Left renal pelvis (tissue), 4 donors: ENCODE measurements around the gene POLR3E. TPM values are rescaled to one million over a fixed set of nuclear protein-coding genes. Genes with fewer than 3 reads are reported as not detected.
"Not testable (repeated sequence)": the region's sequence is repeated elsewhere in the genome, so short reads cannot be mapped to it uniquely, and the experiment has no call there.

Source experiments
- DNase-seq, 4 donors: peaks; one replicate each; pipeline ENCODE4 v3.0.0-alpha.2; 2013; ENCODE audit warnings: low read depth in 4 of 4, low spot score in 3 of 4
- polyA plus RNA-seq, 4 donors: library from polyadenylated mRNA; unstranded; fragments of 120-200 nt; gene quantifications; one replicate each; pipeline ENCODE4 v1.2.1, GENCODE V29; 2013; ENCODE audit not compliant: insufficient read length in 4 of 4

POLR3E gene
- polyA plus RNA-seq, 4 donors = 43.8 to 65.3 (median 52.9) TPM

DNA sequence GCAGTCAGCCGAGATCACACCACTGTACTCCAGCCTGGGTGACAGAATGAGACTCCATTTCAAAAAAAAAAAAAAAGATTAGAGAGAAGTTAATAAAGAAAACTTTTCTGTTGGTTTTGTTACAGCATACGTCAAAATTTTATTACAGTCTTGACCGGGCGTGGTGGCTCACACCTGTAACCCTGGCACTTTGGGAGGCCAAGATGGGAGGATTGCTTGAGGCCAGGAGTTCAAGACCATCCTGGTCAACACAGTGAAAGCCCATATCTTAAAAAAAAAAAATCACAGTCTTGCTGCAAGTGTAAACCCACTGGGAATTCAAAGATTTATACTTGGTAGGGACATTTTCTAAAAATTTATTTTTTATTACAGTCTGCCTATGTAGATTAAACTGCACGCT is 6.2 kb upstream of the POLR3E start:
- DNase-seq = no peak

DNA sequence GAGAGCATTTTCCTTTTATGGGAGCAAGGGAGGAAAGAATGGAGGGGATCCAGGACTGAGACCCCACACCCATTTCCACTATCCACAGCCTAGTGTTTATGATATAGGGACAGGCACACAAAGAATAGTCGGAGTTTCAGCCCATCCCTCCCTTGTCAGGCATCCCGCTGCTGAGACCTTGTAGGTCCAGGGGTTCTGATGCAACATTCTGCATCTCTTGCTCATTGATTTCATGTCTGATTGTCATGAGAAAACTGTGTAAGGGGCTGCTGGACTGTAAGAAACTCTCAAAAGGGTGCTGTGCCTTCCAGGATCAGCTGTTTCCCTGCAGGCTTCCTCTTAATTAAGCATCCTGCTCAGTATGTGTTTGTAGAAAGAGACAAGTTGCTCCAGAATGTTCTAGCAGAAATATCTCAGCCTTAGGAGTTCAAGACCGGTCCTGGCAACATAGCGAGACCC is 5.3 kb upstream of the POLR3E start:
- DNase-seq = no peak

DNA sequence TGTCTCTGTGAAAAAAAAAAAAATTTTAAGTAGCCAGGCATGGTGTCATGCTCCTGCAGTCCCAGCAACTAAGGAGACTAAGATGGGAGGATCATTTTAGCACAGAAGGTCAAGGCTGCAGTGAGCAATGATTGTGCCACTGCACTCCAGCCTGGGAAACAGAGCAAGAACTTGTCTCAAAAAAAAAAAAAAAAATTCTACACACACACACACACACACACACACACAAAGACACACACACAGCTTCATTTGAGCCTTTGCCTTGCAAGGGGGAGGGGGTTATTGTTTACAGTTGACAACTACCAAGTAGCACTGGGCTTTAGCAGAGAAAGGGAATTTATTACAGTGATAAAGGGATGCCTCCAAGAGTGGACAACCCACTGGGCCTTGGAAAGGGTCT is 4.9 kb upstream of the POLR3E start:
- no peak for DNase-seq

DNA sequence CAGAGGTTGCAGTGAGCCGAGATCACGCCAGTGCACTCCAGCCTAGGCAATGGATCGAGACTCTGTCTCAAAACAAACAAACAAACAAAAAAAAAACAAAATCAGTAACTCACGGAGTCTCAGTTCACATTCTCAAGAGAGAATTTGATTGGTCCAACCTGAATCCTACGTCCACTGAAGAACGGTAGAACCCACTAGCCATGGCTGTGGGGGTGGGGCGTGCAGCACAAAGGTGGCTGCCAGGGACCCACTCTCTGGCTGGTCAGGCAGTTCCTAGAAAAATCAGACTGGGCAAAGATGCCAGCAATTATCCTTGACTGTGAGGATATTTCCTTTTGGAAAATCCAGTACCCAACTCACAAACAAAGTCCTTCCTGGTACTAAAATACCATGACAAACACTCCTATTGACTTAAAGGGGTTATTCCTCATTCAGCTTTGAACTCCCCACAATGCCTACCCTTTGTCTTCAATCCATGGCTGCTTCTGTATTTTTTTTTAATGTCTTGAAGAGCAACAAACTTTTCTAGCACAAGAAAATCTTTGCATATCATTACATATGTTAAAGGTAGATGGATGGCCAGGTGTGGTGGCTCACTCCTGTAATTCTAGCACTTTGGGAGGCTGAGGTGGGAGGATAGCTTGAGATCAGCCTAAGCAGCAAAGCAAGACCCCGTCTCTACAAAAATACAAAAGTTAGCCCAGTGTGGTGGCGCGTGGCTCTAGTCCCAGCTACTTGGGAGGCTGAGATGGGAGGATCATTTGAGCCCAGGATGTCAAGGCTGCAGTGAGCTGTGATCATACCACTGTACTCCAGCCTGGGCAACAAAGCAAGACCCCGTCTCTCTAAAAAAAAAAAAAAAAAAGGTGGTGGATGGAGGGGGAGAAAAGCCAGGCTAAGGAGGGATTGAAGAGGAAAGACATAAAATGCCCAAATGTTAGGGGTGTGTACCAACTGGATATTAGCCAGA is 3.8 kb upstream of the POLR3E start:
- DNase-seq = no peak

DNA sequence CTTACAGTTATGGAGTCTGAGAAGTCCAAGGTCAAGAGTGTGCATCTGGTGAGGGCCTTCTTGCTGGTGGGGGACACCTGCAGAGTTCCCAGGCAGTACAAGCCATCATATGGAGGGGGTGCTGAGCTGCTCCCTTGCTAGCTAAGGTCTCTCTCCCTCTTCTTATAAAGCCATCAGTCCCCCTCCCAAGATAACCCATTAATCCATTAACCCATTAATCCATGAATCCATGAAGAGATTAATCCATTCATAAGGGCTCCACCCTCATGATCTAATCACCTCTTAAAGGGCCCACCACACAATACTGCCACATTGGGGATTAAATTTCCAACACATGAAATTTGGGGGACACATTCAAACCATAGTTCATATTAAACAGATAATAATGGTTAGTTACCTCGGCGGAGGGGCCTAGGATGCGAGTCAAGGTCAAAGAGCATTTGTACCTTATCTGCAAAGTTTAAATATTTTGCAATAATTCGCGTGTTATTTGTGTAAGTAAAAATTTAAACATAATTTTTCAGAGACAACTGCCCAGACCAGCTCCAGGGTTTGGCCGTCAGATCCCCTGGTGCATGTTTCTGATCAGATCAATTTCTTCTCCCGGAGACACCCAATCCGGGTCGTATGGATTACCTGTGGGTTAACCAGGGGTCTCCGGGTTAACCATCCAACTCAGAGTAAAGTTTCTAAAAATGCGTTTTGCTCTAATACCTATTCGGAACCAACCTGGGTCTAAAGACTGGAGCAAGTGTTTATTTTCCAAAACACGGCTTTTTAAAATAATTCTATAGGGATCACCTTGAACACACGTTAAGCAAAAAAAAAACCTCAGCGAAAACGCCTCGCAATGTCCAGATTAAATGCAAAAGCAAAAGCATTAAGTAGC is 740 bp upstream of the POLR3E start:
- DNase-seq = no peak

DNA sequence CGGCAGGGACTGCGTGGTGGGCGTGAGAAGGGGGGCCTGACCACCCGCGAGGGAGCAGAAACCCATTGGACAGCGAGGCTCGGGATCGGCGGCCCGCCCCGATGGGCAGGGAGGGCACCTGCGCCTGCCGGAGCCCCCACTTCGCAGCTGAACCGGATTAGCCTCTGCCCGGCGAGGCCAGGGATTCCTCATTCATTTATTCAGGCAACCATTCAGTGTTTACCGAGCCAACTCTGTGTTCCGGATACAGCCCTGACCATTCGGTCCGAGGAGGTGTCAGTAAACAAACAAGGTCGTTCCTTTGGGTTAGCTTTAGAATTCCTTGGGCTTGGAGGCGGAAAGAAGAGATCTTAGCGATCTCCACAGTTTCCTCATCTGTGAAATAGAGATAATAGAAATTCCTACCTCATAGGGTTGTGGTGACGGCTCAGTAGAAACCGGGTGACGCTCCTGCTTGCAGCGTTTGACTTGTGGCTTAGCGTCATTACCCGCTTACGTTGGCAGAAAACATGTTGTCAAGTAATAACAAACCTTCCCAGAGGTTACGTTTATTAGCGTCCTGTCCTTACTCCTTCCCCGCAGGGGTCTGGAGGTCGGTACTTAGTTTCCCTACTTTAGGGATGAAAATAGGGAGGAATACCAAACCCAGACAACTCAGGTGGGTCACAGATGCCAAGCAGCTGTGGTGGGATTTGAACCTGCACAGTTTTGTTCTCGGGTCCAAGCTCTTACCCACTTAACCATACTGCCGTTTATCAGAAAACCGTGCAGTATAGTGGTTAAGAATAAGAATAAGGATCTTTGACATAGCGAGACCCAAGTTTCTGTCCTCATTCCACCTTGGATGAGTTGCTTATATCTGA is 893 bp downstream of the POLR3E start:
- peak; percentile 68 to 84 (median 74) for DNase-seq

DNA sequence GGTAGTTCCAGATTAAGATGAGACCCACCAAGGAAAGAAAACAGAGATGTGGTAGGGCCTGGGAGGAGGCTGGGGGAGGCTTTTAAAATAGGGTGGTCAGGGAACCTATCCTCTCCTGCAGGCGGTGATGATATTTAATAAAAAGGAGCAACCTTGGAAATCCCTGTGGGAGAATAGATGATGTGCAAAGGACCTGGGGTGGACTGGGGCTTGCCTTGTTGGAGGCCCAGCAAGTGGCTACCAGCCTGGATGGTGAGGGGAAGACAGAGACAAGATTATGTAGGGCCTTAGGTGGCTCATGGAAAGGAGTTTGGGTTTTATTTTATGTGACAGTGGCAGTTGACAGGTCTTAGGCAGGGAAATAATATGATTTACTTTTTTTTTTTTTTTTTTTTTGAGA is 1.8 kb downstream of the POLR3E start:
- no peak for DNase-seq

DNA sequence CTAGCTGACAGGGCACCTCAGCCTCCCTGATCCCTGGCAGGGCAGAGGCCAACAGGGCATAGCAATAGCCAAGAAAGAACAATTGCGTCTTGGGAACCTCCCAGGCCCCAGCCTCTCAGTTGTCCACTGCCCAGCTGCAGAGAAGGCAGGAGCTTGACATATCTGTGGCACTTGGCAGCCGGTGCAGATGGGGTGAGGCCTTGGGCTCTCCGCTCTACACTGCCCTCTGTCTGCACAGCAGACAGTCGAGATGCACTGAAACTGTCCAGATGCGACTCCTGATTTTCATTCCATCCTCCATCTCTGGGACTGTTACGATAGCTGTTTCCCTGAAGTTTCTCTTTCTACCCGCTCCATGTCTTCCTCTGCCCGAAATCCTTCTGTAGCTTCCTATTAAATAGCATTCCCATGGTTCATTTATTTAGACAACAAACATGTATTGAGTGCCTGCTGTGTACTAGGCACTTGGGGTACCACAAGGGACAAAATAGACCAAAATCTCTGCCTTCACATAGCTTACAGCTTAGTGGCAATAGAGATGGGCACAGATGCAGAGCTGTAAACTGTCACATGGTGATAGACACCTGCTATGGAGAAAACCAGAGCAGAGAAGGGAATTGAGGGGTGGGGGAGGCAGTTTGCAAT is 3.3 kb downstream of the POLR3E start:
- DNase-seq = no peak

DNA sequence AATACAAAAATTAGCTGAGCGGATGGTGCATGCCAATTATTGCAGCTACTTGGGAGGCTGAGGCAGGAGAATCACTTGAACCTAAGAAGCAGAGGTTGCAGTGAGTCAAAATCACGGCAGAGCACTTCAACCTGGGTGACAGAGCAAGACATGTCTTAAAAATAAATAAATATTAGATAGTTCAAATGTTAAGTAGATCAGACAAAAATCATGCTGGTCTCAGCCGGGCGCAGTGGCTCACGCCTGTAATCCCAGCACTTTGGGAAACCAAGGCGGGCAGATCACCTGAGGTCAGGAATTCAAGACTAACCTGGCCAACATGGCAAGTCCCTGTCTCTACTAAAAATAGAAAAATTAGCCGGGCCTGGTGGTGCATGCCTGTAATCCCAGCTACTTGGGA is 4.2 kb downstream of the POLR3E start:
- DNase-seq = not testable (repeated sequence)

DNA sequence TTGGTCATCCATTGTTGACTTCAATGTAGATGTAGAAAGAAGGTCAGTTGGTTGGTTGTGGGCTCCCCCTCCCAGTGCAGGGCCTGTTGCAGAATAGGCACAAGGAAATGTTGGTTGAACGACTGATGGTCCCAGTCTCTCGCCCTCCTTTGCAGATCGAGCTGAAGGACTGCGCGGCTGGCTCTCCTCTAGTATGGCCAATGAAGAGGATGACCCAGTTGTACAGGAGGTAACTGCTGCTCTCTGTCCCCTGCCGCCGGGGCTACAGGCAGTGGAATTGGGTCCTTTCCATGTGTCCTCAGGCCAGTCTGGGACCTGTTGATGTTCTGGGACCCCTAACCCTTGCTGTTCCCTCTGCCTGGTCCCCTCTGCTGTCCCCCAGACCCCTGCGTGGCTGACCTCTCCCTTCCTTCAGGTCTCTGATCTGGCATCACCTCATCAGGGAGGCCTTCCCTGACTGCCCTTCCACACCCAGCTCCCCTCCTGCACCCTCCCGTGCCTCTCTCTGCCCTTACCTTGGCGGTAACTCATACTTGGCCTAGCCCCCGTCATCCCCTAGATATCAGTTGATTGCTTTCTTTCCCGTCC is 5.7 kb downstream of the POLR3E start:
- no peak for DNase-seq

DNA sequence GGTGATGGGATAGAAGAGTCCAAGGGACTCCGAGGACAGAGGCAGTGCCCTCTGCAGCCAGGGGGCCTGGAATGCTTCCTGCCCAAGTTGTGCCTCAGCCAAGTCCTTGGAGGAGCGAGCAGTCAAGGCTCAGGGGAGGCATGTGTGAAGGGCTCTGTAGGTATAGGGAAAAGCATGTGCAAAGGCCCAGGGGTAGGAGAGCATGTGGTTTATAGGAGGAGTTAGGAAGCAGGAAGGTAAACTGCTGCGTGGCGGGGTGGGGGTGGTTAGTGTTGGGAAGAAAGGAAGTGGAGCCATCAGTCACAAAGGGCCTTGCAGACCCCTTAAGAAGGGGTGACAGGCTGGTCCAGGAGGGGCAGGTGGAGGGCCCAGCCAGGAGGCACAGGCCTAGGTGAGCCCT is 7.2 kb downstream of the POLR3E start:
- DNase-seq = no peak

DNA sequence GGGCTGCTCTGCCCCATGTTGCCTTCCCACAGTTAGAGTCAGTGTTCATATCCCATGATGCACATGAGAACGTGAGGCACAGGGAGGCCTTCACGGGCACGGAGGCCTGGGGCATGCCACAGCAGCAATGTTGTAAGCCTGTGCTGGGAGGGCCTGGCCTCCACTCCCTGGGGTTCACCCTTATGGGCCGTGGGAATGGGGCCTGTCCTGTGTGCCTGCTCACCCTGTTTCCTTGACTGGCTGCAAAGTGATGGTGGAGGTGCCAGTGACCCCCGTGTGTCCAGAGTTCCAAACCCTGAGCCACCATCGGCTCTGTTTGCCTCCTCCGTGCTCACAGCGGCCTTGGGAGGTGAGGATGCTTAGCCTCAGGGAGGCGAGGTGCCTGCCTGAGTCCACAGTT is 9.6 kb downstream of the POLR3E start:
- no peak for DNase-seq

DNA sequence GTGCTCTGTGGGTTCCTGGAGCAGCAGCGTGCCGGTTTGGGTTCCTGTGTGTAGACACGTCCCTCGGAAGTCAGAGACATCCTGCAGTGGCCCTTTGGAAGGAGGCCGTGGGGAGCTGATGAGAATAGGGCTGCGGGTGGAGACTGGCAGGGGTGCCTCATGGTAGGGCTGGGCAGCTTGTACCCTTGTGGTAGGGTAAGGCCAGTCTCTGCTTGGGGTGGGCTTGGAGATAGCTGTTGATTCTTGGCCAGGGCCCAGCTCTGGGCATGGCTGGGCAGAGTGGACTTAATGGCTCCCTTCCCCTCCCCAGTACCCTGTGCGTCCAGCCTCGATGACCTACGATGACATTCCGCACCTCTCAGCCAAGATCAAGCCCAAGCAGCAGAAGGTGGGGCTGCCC is 10.6 kb downstream of the POLR3E start:
- no peak for DNase-seq

DNA sequence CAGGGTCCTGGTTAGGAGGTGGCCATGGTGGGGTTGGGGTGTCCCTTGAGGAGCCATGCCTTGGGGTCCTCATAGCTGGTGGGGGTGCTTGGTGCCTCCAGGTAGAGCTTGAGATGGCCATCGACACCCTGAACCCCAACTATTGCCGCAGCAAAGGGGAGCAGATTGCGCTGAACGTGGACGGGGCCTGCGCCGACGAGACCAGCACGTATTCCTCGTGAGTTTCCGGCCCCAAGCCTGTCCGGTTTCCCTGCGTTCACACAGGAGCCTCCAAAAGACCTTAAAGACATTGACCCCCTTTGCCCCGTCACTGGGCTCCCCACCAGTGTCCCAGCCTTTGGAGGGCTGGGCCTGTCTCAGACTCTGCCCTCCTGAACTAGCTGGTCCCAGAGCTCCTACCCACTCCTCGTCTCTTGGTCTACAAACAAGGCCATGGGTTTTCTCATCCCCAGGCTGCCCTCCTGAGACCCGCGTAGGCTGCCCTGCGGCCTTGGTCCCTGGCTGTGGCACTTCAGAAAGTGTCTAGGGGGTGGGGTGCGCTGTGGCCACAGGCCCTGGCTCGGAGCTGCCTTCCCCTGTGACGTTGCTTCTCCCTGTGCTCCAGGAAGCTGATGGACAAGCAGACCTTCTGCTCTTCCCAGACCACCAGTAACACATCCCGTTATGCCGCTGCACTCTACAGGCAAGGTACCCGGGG is 11.8 kb downstream of the POLR3E start:
- no peak for DNase-seq

DNA sequence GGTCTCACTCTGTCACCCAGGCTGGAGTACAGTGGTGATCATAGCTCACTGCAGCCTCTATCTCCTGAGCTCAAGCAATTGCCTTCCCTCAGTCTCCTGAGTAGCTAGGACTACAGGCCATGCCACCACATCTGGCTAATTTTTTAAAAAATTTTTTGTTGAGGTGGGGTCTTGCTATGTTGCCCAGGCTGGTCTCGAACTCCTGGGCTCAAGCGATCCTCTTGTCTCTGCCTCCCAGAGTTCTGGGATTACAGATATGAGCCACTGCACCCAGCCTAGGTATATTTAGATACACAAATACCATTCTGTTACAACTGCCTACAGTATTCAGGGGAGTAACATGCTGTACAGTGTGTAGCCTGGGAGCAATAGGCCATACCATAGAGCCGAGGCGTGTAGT is 14.3 kb downstream of the POLR3E start:
- no peak for DNase-seq

DNA sequence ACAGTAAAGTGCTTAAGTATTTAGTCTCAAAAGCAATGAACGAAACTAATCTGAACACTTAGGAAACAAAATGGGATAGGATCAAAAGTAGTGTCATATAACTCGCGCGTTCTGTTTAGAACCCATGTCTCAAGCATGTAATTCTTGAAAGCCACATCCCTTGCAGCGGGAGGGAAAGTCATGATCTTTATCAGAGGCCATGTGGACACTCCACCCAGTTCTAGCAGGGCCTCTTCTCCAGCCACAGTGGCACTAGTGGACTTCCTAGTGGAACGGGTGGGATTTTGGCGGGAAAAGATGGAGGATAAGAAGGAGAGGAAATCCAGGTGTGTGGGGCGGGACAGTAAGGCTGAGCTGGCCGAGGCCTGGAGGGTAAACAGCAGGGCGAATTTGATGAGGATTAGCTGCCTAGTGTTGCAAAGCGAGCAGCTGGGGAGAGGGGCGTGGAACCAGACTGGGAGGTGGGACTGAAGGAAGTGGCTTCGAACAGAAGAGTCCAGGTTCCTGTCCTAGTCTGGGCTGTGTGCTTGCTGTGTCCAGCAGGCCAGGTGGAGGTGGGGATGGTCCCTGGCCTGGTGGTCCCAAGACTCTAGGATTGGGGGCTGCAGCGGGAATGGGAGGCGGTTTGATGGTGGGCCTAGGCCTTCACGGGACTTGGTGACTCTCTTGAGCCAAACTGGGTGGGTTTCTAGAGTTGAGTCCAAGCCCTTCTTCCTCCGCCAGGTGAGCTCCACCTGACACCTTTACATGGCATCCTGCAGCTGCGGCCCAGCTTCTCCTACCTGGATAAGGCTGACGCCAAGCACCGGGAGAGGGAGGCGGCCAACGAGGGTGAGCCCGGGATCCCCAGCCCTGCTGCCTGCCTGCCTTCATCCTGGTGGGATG is 15.9 kb downstream of the POLR3E start:
- DNase-seq = no peak

DNA sequence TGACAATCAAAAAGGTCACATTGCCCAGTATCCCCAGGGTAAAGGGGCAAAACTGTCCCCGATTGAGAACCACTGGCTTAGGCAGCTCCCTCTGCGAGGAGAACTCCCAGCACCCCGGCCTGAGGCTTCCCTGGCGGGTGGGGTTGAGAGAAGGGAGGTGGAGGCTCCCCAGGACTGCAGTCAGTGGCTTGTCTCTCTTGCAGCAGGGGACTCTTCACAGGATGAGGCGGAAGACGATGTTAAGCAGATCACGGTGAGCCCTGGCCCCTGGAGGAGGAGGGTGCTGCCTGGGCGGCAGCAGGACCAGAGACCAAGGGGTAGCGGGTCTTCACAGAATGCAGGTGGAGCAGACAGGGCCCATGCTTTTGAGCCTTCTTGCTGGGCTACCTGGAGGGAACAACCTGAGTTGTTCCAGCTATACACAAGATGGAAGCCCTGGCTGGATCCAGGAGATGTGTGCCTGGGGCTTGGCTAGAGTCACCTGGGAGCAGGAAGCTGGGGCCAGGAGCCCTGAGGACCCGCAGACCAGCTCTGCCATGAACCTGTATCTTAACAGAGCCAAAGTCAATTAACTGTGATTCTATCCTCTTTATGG is 16.8 kb downstream of the POLR3E start:
- no peak for DNase-seq
